ENCODE results near the gene MCRIP2. TPM values are rescaled to one million over a fixed set of nuclear protein-coding genes. Genes with fewer than 3 reads are reported as not detected.

MCRIP2 gene
- total and polyA plus RNA-seq, 7 donors: 52.1 to 132 (median 63.4) TPM

DNA sequence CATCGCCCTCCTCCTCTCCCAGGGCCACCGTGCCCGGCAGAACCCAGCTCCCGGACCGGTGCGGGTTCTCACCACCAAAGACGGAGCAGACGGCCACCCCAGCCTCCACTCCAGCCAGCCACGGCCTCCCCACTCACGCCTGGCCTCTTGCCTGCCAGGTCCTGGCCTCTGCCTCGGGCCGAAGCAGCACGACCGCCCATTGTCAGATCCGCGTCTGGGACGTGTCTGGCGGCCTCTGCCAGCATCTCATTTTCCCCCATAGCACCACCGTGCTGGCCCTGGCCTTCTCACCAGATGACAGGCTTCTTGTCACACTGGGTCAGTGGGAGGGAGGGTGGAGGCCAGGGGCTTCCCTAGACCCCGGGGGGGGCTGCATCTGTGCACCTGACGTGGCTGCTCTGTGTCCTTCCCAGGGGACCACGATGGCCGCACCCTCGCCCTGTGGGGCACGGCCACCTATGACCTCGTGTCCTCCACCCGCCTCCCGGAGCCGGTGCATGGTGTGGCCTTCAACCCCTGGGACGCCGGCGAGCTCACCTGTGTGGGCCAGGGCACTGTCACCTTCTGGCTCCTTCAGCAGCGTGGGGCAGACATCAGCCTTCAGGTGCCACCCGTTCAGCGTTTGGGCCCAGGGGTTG, 19.7 kb downstream of the MCRIP2 start:
- Histone ChIP-seq H3K27me3 (no peaks in the 10 kb centered on the region), H3K36me3 (peaks cover 0 to 23% (median 3%) of the 10 kb centered on the region in 4 donors), H3K27ac (peak overlapping the region; percentile 75 to 87 (median 84)), H3K9me3 (no peaks in the 10 kb centered on the region), H3K4me3 (peak overlapping the region in 1 of 4 donors; percentile 39), H3K4me1 (peaks cover 0 to 19% (median 14%) of the 10 kb centered on the region in 4 donors)
- intact Hi-C loops (cut with DNase I): loop anchor here (2.0 to 10.0 kb wide), 3 partner anchors 73 to 277 kb away; partner anchors contain the start of genes CAPN15 and PGAP6
- WGBS, 2 donors: 45 to 70% methylated on average over 35 of the region's 35 CpGs
- TF ChIP-seq EP300 (IDR thresholded peaks at IDR 0.05) (no peak), POLR2AphosphoS5 (IDR thresholded peaks at IDR 0.05) (no peak)
- TF ChIP-seq, protein P1, sequence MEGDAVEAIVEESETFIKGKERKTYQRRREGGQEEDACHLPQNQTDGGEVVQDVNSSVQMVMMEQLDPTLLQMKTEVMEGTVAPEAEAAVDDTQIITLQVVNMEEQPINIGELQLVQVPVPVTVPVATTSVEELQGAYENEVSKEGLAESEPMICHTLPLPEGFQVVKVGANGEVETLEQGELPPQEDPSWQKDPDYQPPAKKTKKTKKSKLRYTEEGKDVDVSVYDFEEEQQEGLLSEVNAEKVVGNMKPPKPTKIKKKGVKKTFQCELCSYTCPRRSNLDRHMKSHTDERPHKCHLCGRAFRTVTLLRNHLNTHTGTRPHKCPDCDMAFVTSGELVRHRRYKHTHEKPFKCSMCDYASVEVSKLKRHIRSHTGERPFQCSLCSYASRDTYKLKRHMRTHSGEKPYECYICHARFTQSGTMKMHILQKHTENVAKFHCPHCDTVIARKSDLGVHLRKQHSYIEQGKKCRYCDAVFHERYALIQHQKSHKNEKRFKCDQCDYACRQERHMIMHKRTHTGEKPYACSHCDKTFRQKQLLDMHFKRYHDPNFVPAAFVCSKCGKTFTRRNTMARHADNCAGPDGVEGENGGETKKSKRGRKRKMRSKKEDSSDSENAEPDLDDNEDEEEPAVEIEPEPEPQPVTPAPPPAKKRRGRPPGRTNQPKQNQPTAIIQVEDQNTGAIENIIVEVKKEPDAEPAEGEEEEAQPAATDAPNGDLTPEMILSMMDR (IDR thresholded peaks at IDR 0.05): peak in 2 of 4 experiments; percentile 2 to 41
- no peak for DNase-seq

- no peak overlapping the region for H3K27ac ChIP-seq
- no peaks in the 10 kb centered on the region for H3K9me3 ChIP-seq
- intact Hi-C loops (cut with DNase I): loop anchor here (5.0 to 10.0 kb wide), 2 partner anchors 135 to 277 kb away; partner anchors contain the start of genes CAPN15 and PGAP6
- H3K36me3 ChIP-seq: peaks cover 0 to 18% (median 3%) of the 10 kb centered on the region in 4 donors
- H3K4me3 ChIP-seq: no peak overlapping the region
- 95% methylated on average over 19 of the region's 19 CpGs for WGBS, 2 donors
- TF ChIP-seq POLR2AphosphoS5 (IDR thresholded peaks at IDR 0.05) (no peak), EP300 (IDR thresholded peaks at IDR 0.05) (no peak)
- peaks cover 0 to 21% (median 15%) of the 10 kb centered on the region in 4 donors for H3K4me1 ChIP-seq
- no peaks in the 10 kb centered on the region for H3K27me3 ChIP-seq
- DNase-seq: no peak
Observed at GRCh38 chr16:662095-662494, 20.5 kb downstream of the MCRIP2 start.

DNA sequence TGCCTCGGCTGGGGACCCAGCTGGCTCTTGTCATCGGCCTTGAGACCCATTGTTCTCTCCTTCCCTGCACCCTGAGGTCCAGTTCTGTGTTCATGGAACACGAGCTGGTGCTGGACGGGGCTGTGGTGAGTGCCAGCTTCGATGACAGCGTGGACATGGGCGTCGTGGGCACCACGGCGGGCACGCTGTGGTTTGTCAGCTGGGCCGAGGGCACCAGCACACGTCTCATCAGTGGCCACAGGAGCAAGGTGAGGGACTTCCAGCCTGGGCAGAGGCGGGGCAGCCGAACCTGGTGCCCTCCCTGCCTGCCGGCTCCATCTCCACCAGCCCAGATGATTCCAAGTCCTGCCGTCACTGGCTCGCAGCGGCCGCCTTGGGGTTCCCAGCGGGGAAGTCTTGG, 21.0 kb downstream of the MCRIP2 start:
- Histone ChIP-seq H3K9me3 (no peaks in the 10 kb centered on the region), H3K4me1 (peaks cover 0 to 26% (median 20%) of the 10 kb centered on the region in 4 donors), H3K27ac (no peak overlapping the region), H3K27me3 (no peaks in the 10 kb centered on the region), H3K4me3 (no peak overlapping the region), H3K36me3 (peaks cover 0 to 13% (median 3%) of the 10 kb centered on the region in 4 donors)
- no peak for DNase-seq
- WGBS, 2 donors: 95 to 96% methylated on average over 21 of the region's 21 CpGs
- intact Hi-C loops (cut with DNase I): loop anchor here (5.0 to 10.0 kb wide), 2 partner anchors 135 to 278 kb away; partner anchors contain the start of genes CAPN15 and PGAP6
- TF ChIP-seq POLR2AphosphoS5 (IDR thresholded peaks at IDR 0.05): no peak
- TF ChIP-seq EP300 (IDR thresholded peaks at IDR 0.05): no peak
- no peak for TF ChIP-seq POLR2A (IDR thresholded peaks at IDR 0.05)
- TF ChIP-seq, protein P1 (IDR thresholded peaks at IDR 0.05): no peak

DNA sequence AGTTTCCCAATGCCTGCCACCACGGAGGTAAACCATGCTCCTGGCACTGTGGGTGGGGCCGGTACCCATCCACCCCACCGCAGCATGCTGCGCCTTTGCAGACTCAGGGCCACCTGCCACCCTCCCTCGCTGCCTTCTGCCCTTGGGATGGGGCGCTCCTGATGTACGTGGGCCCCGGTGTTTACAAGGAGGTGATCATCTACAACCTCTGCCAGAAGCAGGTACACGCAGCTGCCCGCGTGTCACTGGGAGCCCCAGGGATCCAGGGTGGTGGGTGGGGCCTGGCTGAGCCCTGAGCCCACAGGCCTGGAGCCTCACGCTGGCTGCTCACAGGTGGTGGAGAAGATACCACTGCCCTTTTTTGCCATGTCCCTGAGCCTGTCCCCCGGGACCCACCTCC, 24.9 kb downstream of the MCRIP2 start:
- WGBS, 2 donors: 87 to 91% methylated on average over 13 of the region's 13 CpGs

More for the DNA sequence above, 24.9 kb downstream of the MCRIP2 start:
- H3K4me1 ChIP-seq: peaks cover 0 to 28% (median 24%) of the 10 kb centered on the region in 4 donors
- peaks cover 17 to 22% (median 20%) of the 10 kb centered on the region in 4 donors for H3K36me3 ChIP-seq
- H3K27me3 ChIP-seq: no peaks in the 10 kb centered on the region
- intact Hi-C loops (cut with DNase I): loop anchor here (10.0 kb wide), 1 partner anchor 282 kb away; the partner anchor contains the start of gene PGAP6
- DNase-seq: no peak
- no peak overlapping the region for H3K4me3 ChIP-seq
- H3K27ac ChIP-seq: no peak overlapping the region
- H3K9me3 ChIP-seq: no peaks in the 10 kb centered on the region
- TF ChIP-seq, protein P1 (IDR thresholded peaks at IDR 0.05): no peak
- TF ChIP-seq POLR2A (IDR thresholded peaks at IDR 0.05): no peak
- no peak for TF ChIP-seq EP300 (IDR thresholded peaks at IDR 0.05)
- TF ChIP-seq POLR2AphosphoS5 (IDR thresholded peaks at IDR 0.05): no peak

All from sigmoid colon (tissue), 7 donors.